OCI-LY7 (cell line): ENCODE results near the gene FANCD2. TPM values are rescaled to one million over a fixed set of nuclear protein-coding genes. Genes with fewer than 3 reads are reported as not detected.

ENCODE experiments used
- BruUV-seq: library from RNA; stranded (reverse); fragments of 400-500 nt; replicated peaks from 2 replicates; lab custom pipeline; 2021; lab: Mats Ljungman, UMichigan
- CTCF ChIA-PET: fragments of 300-600 bp; sonication (Branson Sonifier 250); formaldehyde crosslinking; loops from one replicate; lab custom pipeline; 2022; ENCODE audit warnings: antibody characterized with exemption; ENCODE audit not compliant: unreplicated experiment; lab: Charles Lee
- POLR2A ChIA-PET: fragments of 300-600 bp; sonication (Branson Sonifier 250); formaldehyde crosslinking; loops from one replicate; lab custom pipeline; 2022; ENCODE audit warnings: antibody characterized with exemption; lab: Charles Lee
- DNase-seq: peaks from one replicate; pipeline ENCODE4 v3.0.0-alpha.2; 2015; ENCODE audit warnings: low spot score
- H2AFZ ChIP-seq: fragments of 200-600 bp; sonication (generic), shearing (Covaris generic); 2 replicates; pipeline ENCODE4 v1.6.1; 2014; ENCODE audit warnings: mild to moderate bottlenecking, antibody characterized with exemption, low read length, moderate library complexity
- H3K27ac ChIP-seq: fragments of 200-600 bp; sonication (generic); 2 replicates; pipeline ENCODE4 v1.5.1; 2014; ENCODE audit warnings: mixed run types, low read depth, mild to moderate bottlenecking, moderate library complexity, low read length, inconsistent platforms; ENCODE audit not compliant: poor library complexity, severe bottlenecking
- H3K36me3 ChIP-seq: fragments of 200-600 bp; sonication (generic); 2 replicates; pipeline ENCODE4 v1.6.1; 2014; ENCODE audit warnings: mild to moderate bottlenecking, antibody characterized with exemption, low read length, moderate library complexity, mixed read lengths; ENCODE audit not compliant: insufficient read depth
- H3K4me1 ChIP-seq: fragments of 200-600 bp; sonication (generic); 2 replicates; pipeline ENCODE4 v1.5.1; 2014; ENCODE audit warnings: mild to moderate bottlenecking, low read length; ENCODE audit not compliant: insufficient read depth, poor library complexity, severe bottlenecking
- H3K4me2 ChIP-seq: fragments of 200-600 bp; sonication (generic); 2 replicates; pipeline ENCODE4 v1.6.1; 2014; ENCODE audit warnings: mild to moderate bottlenecking, low read length
- H3K4me3 ChIP-seq: fragments of 200-600 bp; sonication (generic); 2 replicates; pipeline ENCODE4 v1.5.1; 2014; ENCODE audit warnings: mild to moderate bottlenecking, low read depth, low read length; ENCODE audit not compliant: poor library complexity, severe bottlenecking
- H3K79me2 ChIP-seq: fragments of 200-600 bp; sonication (generic); 2 replicates; pipeline ENCODE4 v1.6.1; 2016; ENCODE audit warnings: low read depth, mild to moderate bottlenecking, low read length, moderate library complexity, mixed read lengths; ENCODE audit not compliant: insufficient read depth
- H3K9me2 ChIP-seq: fragments of 200-600 bp; sonication (generic); 2 replicates; pipeline ENCODE4 v1.6.1; 2016; ENCODE audit warnings: mild to moderate bottlenecking, low read length, mixed read lengths; ENCODE audit not compliant: insufficient read depth
- H3K9me3 ChIP-seq: fragments of 200-600 bp; sonication (generic); 2 replicates; pipeline ENCODE4 v1.6.1; 2014; ENCODE audit warnings: mild to moderate bottlenecking, mixed run types, low read length, mixed read lengths
- H4K20me1 ChIP-seq: fragments of 200-600 bp; sonication (generic); 2 replicates; pipeline ENCODE4 v1.6.1; 2014; ENCODE audit warnings: mild to moderate bottlenecking, antibody characterized with exemption, low read length, moderate library complexity, mixed read lengths; ENCODE audit not compliant: insufficient read depth
- CTCF ChIP-seq: fragments of 200-600 bp; sonication (generic); conservative IDR thresholded peaks from 2 replicates; pipeline ENCODE4 v1.5.1; 2014; ENCODE audit warnings: mild to moderate bottlenecking, antibody characterized with exemption, low read length, moderate library complexity, mixed read lengths
- EZH2phosphoT487 ChIP-seq: fragments of 200-600 bp; sonication (generic); IDR thresholded peaks from 2 replicates; pipeline ENCODE4 v1.6.1; 2018; ENCODE audit warnings: low read depth, borderline replicate concordance, mild to moderate bottlenecking, mixed run types, antibody characterized with exemption, low read length, moderate library complexity, mixed read lengths
- intact Hi-C: fragments of 100-400 bp; cut with micrococcal nuclease; formaldehyde crosslinking; loops from one replicate; pipeline ENCODE4 v1.10.0; 2022; ENCODE audit not compliant: unreplicated experiment
- total RNA-seq, 2 experiments: library from RNA; depleted of rRNA in 1 of 2; stranded (reverse); fragments of >200 nt in 1 of 2; shearing (Covaris generic) in 1 of 2; gene quantifications; 2 replicates each; pipeline ENCODE4 v1.2.3, GENCODE V29; 2014 to 2022

FANCD2 gene
- total RNA-seq, 2 experiments from 2014 or later: 112 to 130 TPM

- Histone ChIP-seq H2AFZ (no peak overlapping the region), H3K9me2 (no peaks in the 10 kb centered on the region), H3K36me3 (peaks cover 43% of the 10 kb centered on the region), H3K9me3 (no peaks in the 10 kb centered on the region), H3K4me2 (no peak overlapping the region), H4K20me1 (no peaks in the 10 kb centered on the region), H3K4me1 (no peaks in the 10 kb centered on the region), H3K79me2 (peaks cover 4% of the 10 kb centered on the region), H3K4me3 (no peak overlapping the region), H3K27ac (no peak overlapping the region)
- intact Hi-C loops: no loop called here
- CTCF ChIA-PET: no interaction called here
- no peak for TF ChIP-seq EZH2phosphoT487
- TF ChIP-seq CTCF: no peak
- POLR2A ChIA-PET: interaction anchor here (0.6 kb wide), 1 partner anchor 561 kb away, joined by 3 read pairs; no protein-coding TSS in a partner anchor
- BruUV-seq: no TSS peak
- no peak for DNase-seq
These were observed 6.9 kb upstream of the FANCD2 start for GRCh38 chr3:10019326-10019725.

GRCh38 chr3:10021856-10022775 lies 4.1 kb upstream of the FANCD2 start:
- no peak for DNase-seq
- H2AFZ ChIP-seq: no peak overlapping the region
- H3K27ac ChIP-seq: no peak overlapping the region
- ChIA-PET CTCF (no interaction called here), POLR2A (no interaction called here)
- no TSS peak for BruUV-seq
- H4K20me1 ChIP-seq: no peaks in the 10 kb centered on the region
- H3K36me3 ChIP-seq: peaks cover 42% of the 10 kb centered on the region
- peaks cover 12% of the 10 kb centered on the region for H3K4me1 ChIP-seq
- H3K4me3 ChIP-seq: no peak overlapping the region
- TF ChIP-seq CTCF (no peak), EZH2phosphoT487 (no peak)
- H3K79me2 ChIP-seq: peaks cover 30% of the 10 kb centered on the region
- intact Hi-C loops: loop anchor here (10.0 kb wide), 1 partner anchor 203 kb away; no protein-coding TSS in a partner anchor
- H3K9me3 ChIP-seq: no peaks in the 10 kb centered on the region
- no peaks in the 10 kb centered on the region for H3K9me2 ChIP-seq
- no peak overlapping the region for H3K4me2 ChIP-seq
